Small intestine (tissue), 7 donors: ENCODE results near the gene CCR3. TPM values are rescaled to one million over a fixed set of nuclear protein-coding genes. Genes with fewer than 3 reads are reported as not detected.

Experiments used
- DNase-seq, 2 donors: peaks; one replicate each; pipeline versions ENCODE4 v3.0.0 to v3.0.0-alpha.2; 2013
- FAIRE-seq: peaks from 2 replicates; lab custom pipeline; 2012; peaks lifted over from hg19 to GRCh38; lab: Jason Lieb, UNC
- H3K27ac ChIP-seq, 3 donors: one replicate each; pipeline ENCODE4 v1.5.1; 2013; ENCODE audit warnings: low read length in 2 of 3, mild to moderate bottlenecking in 2 of 3, control low read depth in 1 of 3, inconsistent platforms in 1 of 3, low read depth in 1 of 3, moderate library complexity in 1 of 3
- H3K27me3 ChIP-seq, 3 donors: one replicate each; pipeline ENCODE4 v1.6.1; 2013; ENCODE audit warnings: low read length in 3 of 3, inconsistent platforms in 1 of 3; ENCODE audit not compliant: control insufficient read depth in 3 of 3, insufficient read depth in 3 of 3
- H3K36me3 ChIP-seq, 3 donors: one replicate each; pipeline ENCODE4 v1.6.1; 2013; ENCODE audit warnings: low read length in 3 of 3, inconsistent platforms in 1 of 3, low read depth in 1 of 3, mild to moderate bottlenecking in 1 of 3, moderate library complexity in 1 of 3; ENCODE audit not compliant: control insufficient read depth in 3 of 3, insufficient read depth in 2 of 3
- H3K4me1 ChIP-seq, 3 donors: one replicate each; pipeline ENCODE4 v1.6.1; 2013; ENCODE audit warnings: low read length in 2 of 3, inconsistent platforms in 1 of 3, low read depth in 1 of 3, mild to moderate bottlenecking in 1 of 3, moderate library complexity in 1 of 3; ENCODE audit not compliant: control insufficient read depth in 3 of 3, insufficient read depth in 2 of 3
- H3K4me3 ChIP-seq, 3 donors: one replicate each; pipeline ENCODE4 v1.5.1; 2013; ENCODE audit warnings: low read length in 3 of 3, control low read depth in 1 of 3, inconsistent platforms in 1 of 3, low read depth in 1 of 3, mild to moderate bottlenecking in 1 of 3, moderate library complexity in 1 of 3
- H3K9me3 ChIP-seq, 2 donors: one replicate each; pipeline ENCODE4 v1.6.1; 2013; ENCODE audit warnings: low read depth in 1 of 2, low read length in 1 of 2; ENCODE audit not compliant: control insufficient read depth in 2 of 2, insufficient read depth in 1 of 2
- WGBS, 3 donors: extraction: QIAGEN DNeasy Blood & Tissue Kit; methylation state at CpG; one replicate each; pipeline ENCODE4 v1.1.7; 2013; 5-methylcytosine and 5-hydroxymethylcytosine counted together
- polyA plus RNA-seq, 4 donors: library from polyadenylated mRNA; stranded (reverse) in 3 of 4; unstranded in 1 of 4; fragments of 200-250 nt in 3 of 4; fragments of 120-200 nt in 1 of 4; gene quantifications; one replicate each; pipeline versions ENCODE4 v1.2.1 to v1.2.3, GENCODE V29; 2013
- donor health status: healthy with polysubstance abuse.
- donor health status: control.
- donor health status: control.
- donor health status: Bipolar disorder and iron deficiency.
- donor health status: healthy.

The CCR3 gene
- polyA plus RNA-seq, 4 donors: 0.22 TPM; not detected in 3

DNA sequence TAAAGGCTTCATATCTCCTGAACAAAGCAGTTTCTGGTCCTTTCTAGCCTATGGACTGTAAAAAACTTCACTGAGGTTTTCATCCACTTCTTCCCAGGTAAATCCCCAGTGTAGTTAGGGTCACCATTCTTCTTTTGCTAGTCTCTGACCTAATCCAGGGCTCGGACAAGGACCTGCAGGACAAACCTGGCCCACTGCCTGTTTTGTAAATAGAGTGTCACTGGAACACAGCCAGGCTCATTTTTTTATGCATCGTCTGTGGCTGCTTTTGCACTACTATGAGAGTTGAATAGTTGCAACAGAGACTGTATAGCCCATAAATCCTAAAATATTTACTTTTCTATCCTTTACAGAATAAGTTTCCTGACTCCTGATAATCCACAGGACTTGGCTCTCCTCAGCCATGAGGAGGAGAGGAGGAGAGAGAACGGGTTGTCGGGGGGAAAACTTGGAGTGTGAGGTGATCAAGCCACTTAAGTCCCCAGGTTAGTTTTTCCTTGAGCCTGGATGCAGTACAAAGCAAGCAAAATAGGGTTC is 29.0 kb downstream of the CCR3 start:
- H3K27ac ChIP-seq: no peak overlapping the region
- H3K36me3 ChIP-seq: no peaks in the 10 kb centered on the region
- peaks cover 0 to 8% of the 10 kb centered on the region in 2 donors for H3K9me3 ChIP-seq
- no peaks in the 10 kb centered on the region for H3K27me3 ChIP-seq
- WGBS, 3 donors: 51 to 58% (median 55%) methylated on average over 4 of the region's 4 CpGs
- FAIRE-seq (no peak), DNase-seq (no peak)
- H3K4me1 ChIP-seq: no peaks in the 10 kb centered on the region
- no peak overlapping the region for H3K4me3 ChIP-seq

DNA sequence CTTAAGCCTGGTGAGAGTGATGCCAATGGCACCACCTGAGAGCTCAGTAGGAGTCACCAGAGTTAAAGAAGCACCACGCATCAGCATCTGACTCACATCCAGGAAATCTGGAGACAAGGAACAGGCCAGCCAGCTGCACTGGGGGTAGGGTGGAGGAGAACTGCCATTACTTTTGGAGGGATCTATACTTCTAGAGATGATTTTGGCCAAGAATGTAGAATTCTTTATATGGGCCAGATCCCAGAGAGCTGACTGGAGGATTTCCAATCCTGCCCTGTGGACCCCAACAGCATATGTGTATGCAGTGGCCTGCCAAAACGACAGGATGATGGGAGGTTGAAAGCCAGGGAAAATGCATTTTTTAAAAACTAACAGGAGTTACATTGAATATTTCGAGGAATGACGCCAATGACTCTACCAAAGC is 29.8 kb downstream of the CCR3 start:
- Histone ChIP-seq H3K9me3 (peaks cover 0 to 8% of the 10 kb centered on the region in 2 donors), H3K4me1 (no peaks in the 10 kb centered on the region), H3K27me3 (no peaks in the 10 kb centered on the region), H3K27ac (no peak overlapping the region), H3K4me3 (no peak overlapping the region), H3K36me3 (no peaks in the 10 kb centered on the region)
- no peak for FAIRE-seq
- WGBS, 3 donors: 69 to 70% (median 69%) methylated on average over 4 of the region's 4 CpGs
- DNase-seq: no peak

DNA sequence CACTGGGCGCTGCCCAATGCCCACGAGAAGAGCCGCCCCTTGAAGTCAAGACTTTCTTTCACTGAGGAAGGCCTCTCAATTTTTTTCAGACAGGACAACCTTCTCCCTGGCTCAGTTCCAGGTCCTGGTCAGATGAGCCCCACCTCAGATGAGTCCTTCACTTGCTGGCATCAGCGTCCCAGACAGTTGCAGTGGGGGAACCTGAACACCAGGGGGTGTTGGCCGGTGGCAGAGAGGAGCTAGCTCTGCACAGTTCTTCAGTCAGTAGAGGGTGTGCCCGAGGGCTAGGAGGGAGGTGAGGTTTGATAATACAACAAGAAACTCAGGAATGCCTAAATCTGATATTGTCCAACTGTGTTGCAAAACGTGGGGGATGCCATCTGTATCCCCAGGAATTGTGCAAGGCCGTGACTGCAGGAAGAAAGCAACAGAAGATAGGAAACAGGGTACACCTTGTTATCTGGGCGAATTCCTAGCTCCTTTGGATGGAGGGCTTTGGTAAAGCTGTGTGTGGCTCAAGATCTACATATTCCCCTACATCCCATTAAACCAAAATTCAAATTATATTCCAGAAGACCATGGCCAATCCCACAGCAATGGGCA is 34.3 kb downstream of the CCR3 start:
- no peak for FAIRE-seq

DNA sequence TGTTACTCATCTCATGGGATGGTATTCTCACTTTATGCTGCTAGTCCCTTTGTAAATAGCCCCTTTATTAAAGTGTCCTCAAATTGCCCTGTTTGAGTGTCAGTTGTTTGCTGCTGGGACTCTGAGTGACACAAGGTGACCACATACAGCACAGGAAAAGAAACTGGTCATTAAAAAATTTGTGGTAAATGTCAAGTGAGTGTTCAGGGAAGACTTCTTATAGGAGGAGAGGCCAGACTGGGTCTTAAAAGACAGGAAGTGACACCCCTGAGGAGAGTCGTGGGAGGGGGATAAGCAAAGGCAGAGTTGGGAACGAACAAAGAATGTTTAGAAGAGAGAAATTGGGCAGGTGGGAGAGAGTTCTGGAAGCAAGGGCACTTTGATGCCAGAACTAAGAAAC is 35.2 kb downstream of the CCR3 start:
- Histone ChIP-seq H3K4me1 (no peaks in the 10 kb centered on the region), H3K9me3 (peaks cover 0 to 22% of the 10 kb centered on the region in 2 donors), H3K36me3 (no peaks in the 10 kb centered on the region), H3K4me3 (no peak overlapping the region), H3K27me3 (no peaks in the 10 kb centered on the region), H3K27ac (no peak overlapping the region)
- no peak for DNase-seq
- FAIRE-seq: no peak
- 61 to 82% (median 62%) methylated on average over 2 of the region's 2 CpGs for WGBS, 3 donors

More for the DNA sequence above, 34.3 kb downstream of the CCR3 start:
- no peak overlapping the region for H3K4me3 ChIP-seq
- H3K27me3 ChIP-seq: no peaks in the 10 kb centered on the region
- H3K27ac ChIP-seq: no peak overlapping the region
- 38 to 54% (median 41%) methylated on average over 9 of the region's 9 CpGs for WGBS, 3 donors
- H3K36me3 ChIP-seq: no peaks in the 10 kb centered on the region
- peaks cover 0 to 22% of the 10 kb centered on the region in 2 donors for H3K9me3 ChIP-seq
- peak; percentile 64 to 71 for DNase-seq
- no peaks in the 10 kb centered on the region for H3K4me1 ChIP-seq

DNA sequence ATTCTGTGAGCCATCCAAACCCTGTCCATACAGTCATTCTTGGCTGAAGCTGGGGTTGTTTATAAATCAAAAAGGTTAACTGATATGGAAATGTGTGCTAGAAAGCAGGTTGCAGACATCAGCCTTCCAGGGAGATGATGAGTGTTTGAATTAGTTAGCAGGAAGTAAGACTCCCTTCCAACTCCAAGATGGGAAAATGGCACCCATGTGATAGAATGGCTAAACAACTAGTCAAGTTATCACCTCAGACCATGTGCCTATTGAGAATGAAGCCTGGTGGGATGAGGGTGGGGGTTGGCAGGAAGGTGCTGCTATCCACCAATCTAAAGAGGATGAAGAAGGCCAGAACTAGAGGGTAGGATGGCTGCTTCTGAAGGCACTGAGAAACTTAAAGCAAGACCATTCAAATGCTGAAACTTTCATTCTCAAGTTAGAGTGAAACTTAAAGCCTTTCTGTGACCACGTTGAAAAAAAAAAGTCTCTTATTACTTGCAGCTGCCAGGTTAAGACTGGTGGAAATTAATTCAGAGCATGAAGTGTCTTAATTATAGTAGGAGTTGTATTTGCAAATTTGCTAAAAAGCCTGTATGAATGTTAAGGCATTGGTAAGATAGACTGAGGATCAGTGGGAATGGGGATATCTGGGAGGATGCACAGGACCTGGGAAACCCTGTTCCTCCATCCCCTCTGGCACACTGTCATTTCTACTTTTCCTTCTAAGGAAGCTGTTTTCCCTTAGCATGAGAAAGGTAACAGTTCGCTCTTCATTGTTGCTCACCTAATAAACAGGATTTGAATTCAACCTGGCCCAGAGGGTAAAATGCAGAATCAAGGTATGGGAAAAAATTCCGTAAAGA is 36.8 kb downstream of the CCR3 start:
- Histone ChIP-seq H3K4me3 (no peak overlapping the region), H3K9me3 (peaks cover 0 to 22% of the 10 kb centered on the region in 2 donors), H3K27ac (no peak overlapping the region), H3K36me3 (no peaks in the 10 kb centered on the region), H3K4me1 (no peaks in the 10 kb centered on the region), H3K27me3 (peaks cover 0 to 3% (median 0%) of the 10 kb centered on the region in 3 donors)
- WGBS, 3 donors: 91 to 97% (median 91%) methylated on average over 3 of the region's 3 CpGs
- DNase-seq (no peak), FAIRE-seq (no peak)

DNA sequence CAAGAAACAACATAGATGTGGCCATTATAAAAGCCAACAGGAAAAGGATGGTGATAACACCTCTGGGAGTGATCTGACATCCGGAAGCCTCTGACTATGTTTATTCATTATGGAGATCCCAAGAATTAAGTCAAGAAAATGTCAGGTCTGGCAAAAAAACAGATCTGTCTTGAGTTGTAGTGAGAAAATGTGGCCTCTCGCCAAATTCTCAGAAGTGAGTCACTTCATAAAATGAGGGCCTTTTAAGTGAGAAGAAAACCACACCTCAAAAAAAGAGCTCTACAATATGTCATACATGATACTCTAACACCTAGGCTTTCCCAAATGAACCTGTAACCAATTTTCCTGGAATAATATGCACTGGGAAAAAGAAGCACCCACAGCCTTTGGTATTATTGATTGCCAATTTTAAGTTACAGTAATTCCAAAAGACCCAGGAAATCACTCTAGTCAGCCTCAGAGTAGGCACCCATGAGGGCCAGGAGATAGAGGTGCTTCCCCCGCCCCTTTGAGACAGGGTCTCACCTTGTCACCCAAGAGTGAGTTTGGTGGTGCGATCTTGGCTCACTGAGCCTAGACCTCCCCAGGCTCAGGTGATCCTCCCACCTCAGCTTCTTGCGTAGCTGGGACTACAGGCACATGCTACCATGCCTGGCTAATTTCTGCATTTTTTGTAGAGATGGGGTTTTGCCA is 38.0 kb downstream of the CCR3 start:
- Histone ChIP-seq H3K27me3 (peaks cover 0 to 3% (median 0%) of the 10 kb centered on the region in 3 donors), H3K4me1 (no peaks in the 10 kb centered on the region), H3K4me3 (no peak overlapping the region), H3K36me3 (no peaks in the 10 kb centered on the region), H3K9me3 (peaks cover 0 to 22% of the 10 kb centered on the region in 2 donors), H3K27ac (peak overlapping the region in 2 of 3 donors; percentile 30 to 52)
- FAIRE-seq: no peak
- DNase-seq: peak in 1 of 2 donors; percentile 61
- WGBS, 3 donors: 71 to 76% (median 76%) methylated on average over 5 of the region's 5 CpGs

DNA sequence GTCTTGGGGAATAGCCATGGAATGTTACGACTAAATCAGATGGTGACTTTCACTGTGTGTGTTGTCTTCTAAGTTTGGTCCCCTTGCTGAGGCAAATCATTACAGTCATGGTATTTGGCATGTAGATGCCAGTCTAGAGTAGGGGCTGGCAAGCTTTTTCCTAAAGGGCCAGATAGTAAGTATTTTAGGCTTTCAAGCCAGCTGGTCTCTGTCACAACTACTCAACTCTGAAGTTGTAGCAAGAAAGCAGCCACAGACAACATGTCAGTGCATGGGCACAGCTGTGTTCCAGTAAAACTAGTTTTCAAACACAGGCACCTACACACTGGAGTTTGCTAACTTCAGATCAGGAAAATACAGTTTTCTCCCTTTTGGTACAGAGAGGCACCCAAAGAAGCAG is 39.3 kb downstream of the CCR3 start:
- H3K27ac ChIP-seq: no peak overlapping the region
- no peak for FAIRE-seq

DNA sequence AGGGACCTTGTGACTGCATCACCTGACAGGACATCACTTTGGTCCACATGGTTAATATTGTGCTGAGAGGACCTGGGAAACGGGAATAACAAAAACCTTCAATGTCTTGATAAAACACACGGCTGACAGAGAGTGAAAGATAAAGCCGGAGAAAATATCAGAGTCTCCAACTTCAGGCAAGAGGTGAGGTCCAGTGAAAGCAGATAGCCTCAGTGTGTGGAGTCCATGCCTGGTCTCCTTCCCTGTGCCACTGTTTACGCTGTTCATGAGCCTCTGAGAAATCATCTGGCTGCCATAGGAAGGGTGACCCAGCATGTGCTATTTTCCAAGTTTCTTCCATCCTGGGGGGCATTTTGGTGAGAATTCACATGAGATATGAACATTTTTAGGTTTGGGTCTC is 39.8 kb downstream of the CCR3 start:
- H3K4me3 ChIP-seq: no peak overlapping the region
- peaks cover 0 to 22% of the 10 kb centered on the region in 2 donors for H3K9me3 ChIP-seq
- FAIRE-seq (no peak), DNase-seq (no peak)
- peaks cover 0 to 3% (median 0%) of the 10 kb centered on the region in 3 donors for H3K27me3 ChIP-seq
- 64 to 84% (median 73%) methylated on average over 4 of the region's 4 CpGs for WGBS, 3 donors
- no peak overlapping the region for H3K27ac ChIP-seq
- H3K4me1 ChIP-seq: no peaks in the 10 kb centered on the region
- H3K36me3 ChIP-seq: no peaks in the 10 kb centered on the region

More for the DNA sequence above, 39.3 kb downstream of the CCR3 start:
- Histone ChIP-seq H3K9me3 (peaks cover 0 to 22% of the 10 kb centered on the region in 2 donors), H3K4me3 (no peak overlapping the region), H3K4me1 (no peaks in the 10 kb centered on the region), H3K36me3 (no peaks in the 10 kb centered on the region), H3K27me3 (peaks cover 0 to 3% (median 0%) of the 10 kb centered on the region in 3 donors)
- DNase-seq: no peak
- 95 to 100% (median 95%) methylated on average over 1 of the region's 1 CpG for WGBS, 3 donors
